Ishikawa (cell line): ENCODE data around the gene PLSCR4.

ENCODE experiments used
- CEBPB ChIP-seq: IDR thresholded peaks from 2 replicates; pipeline ENCODE4 v1.6.1; 2012
- CREB1 ChIP-seq: IDR thresholded peaks from 2 replicates; pipeline ENCODE4 v1.6.1; 2012; ENCODE audit warnings: low read depth
- FOXM1 ChIP-seq: IDR thresholded peaks from 2 replicates; pipeline ENCODE4 v1.6.1; 2012; ENCODE audit warnings: low read depth, borderline replicate concordance

DNA sequence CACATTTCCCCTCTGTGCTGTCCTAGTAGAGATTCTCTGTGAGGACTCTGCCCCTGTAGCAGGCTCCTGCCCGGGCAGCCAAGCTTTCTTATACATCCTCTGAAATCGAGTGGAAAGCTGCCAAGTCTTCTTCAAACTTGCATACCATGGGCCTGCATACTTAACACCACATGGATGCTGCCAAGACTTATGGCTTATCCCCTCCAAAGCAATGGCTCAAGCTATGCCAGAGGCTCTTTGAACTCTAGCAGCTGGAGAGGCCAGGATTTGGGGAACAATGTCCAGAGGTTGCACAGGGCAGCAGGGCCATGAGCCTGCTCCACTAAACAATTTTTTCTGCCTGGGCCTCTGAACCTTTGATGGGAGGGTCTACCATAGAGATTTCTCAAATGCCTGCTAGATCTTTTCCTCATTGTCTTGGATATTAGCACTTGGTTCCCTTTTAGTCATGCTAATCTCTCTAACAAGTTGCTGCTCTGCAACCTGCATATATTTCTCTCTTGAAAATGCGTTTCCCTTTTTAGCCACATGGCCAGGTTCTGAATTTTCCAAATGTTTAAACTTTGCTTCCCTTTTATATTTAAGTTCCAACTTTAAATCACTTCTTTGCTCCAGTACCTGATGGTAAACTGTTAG lies 6.1 kb upstream of the PLSCR4 start:
- no peak for TF ChIP-seq FOXM1
- no peak for TF ChIP-seq CEBPB
- no peak for TF ChIP-seq CREB1
